Activated T-helper 1 cell treated with Interleukin-2 at 50 U/mL for 16 hours (primary cell): ENCODE measurements around the gene SSR3.
"Not testable (repeated sequence)": the region's sequence is repeated elsewhere in the genome, so short reads cannot be mapped to it uniquely, and the experiment has no call there.

Experiments used
- DNase-seq: peaks from one replicate; pipeline ENCODE4 v3.0.0-alpha.2; 2020; ENCODE audit warnings: low read depth

Gene SSR3

DNA sequence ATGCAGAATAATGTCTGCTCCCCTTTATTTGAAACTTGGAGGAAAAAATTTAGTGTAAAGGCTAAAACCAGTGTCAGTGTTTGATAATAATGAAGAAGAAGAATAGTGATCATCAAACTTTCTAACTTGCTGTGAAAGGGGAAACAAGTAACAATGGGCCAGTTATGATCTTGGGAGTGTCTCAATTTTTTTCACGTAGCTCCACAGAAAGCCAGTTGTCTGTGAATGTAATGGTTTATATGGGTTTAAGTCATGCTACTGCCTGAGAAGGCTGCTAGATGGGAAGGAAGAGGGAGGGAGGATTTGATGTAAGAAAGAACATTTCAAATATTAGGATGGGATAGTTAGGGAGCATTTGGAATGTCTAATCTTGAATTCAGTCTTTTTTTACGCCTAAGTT is 21.1 kb upstream of the SSR3 start:
- DNase-seq: no peak

- no peak for DNase-seq
These were observed 20.7 kb upstream of the SSR3 start for GRCh38 chr3:156575641-156576040.

DNA sequence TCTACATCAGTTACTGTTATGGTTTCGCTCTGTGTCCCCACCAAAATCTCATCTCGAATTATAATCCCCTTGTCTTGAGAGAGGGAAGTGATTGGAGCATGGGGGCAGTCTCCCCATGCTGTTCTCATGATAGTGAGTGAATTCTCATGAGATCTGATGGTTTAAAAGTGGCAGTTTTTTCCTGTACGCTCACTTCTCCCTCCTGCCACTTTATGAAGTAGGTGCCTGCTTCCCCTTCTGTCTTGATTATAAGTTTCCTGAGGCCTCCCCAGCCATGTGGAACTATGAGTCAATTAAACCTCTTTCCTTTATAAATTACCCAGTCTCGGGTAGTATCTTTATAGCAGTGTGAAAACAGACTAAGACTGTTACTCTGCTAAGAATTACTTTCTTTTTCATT is 15.0 kb upstream of the SSR3 start:
- DNase-seq: not testable (repeated sequence)

- DNase-seq: not testable (repeated sequence)
These were observed 14.1 kb upstream of the SSR3 start for GRCh38 chr3:156569016-156569415.

DNA sequence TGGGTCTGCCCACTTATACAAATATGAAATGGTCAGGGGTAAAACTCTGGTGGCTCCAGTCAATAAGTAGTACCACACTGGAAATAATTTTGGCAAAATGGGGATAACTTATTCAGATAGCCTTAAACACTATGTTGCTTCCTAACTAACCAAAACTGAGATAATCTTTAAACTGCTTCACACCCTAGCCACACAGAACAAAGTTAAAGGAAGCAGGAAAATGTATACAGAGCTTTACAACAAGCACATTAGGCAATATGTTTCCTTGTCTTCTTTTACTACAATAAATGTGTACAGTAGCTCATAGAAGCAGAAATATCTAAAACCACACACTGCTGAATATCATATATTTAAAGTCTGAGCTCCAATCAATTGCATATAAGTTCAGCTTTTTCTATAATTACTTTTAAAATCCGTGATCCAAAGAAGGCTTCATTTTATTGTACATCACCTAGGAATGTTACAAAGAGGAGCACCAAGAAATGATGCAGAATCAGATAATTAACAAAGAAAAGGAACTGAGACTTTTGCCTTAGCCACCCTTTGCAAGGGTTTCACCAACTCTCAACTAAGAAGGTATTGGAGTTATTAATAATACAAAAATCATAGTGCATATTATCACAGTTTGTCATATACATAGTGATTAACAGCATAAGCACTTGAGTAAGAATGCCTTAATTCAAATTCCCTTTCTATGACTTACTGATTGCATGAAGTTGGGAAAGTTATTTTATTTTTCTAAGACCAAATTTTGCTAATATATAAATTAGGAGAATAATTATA is 9.2 kb upstream of the SSR3 start:
- no peak for DNase-seq

DNA sequence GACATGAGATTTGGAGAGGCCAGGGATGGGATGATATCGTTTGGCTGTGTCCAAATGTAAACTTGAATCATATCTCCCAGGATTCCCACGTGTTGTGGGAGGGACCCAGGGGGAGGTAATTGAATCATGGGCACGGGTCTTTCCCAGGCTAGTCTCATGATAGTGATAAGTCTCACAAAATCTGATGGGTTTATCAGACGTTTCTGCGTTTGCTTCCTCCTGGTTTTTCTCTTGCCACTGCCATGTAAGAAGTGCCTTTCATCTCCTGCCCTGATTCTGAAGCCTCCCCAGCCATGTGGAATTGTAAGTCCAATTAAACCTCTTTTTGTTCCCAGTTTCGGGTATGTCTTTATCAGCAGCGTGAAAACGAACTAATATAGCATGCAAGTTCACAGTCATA is 7.6 kb upstream of the SSR3 start:
- not testable (repeated sequence) for DNase-seq

GRCh38 chr3:156561533-156561932 is 6.6 kb upstream of the SSR3 start:
- no peak for DNase-seq

GRCh38 chr3:156559321-156559720 is 4.4 kb upstream of the SSR3 start:
- DNase-seq: no peak

- DNase-seq: no peak
These were observed 3.5 kb upstream of the SSR3 start for GRCh38 chr3:156558389-156558788.

- no peak for DNase-seq
These were observed 439 bp downstream of the SSR3 start for GRCh38 chr3:156554515-156554841.

DNA sequence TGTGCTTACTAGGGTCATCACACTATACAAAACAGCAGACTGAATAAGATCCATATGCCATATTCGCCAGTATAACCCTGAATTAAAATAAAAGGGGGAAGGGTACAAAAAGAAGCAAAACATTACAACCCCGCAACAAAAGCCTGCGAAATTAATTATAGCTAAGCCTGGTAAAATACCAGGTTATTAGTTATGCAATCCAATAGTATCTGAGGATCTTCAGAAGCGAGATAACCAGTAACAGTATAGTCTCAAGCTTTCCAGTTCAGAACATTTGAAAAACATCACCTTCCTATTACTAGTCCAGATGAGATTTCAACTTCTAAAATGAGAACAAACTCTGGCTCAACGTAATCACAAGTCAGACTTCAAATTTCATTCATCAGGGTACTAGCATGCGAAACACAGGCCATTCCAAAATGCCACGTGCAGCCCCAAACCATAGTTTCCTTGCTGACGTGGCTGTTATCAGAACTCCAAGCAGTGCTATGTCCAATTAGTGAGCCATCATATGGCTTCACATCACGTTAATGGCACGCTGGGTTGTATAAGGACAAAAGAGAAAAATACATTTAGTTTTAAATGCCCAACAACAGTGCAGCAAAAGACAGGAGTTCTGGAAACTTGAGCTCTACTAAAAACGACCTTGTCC is 1.1 kb downstream of the SSR3 start:
- DNase-seq: no peak

DNA sequence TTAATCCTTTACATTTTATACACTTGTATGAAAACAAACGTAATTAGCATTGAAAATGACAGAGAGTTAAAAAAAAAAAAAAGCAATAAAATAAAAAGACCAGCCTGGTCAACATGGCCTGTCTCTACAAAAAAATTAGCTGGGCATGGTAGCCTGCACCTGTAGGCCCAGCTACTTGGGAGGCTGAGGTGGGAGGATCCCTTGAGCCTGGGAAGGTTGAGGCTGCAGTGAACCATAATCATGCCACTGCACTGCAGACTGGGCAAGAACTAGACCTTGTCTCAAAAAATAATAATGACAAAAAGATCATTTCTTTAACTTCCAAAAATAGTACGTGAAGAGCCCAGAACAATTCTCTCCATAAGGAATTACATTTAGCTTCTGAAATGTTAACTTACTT is 1.9 kb downstream of the SSR3 start:
- DNase-seq: no peak

GRCh38 chr3:156551746-156552145 is 3.2 kb downstream of the SSR3 start:
- no peak for DNase-seq

DNA sequence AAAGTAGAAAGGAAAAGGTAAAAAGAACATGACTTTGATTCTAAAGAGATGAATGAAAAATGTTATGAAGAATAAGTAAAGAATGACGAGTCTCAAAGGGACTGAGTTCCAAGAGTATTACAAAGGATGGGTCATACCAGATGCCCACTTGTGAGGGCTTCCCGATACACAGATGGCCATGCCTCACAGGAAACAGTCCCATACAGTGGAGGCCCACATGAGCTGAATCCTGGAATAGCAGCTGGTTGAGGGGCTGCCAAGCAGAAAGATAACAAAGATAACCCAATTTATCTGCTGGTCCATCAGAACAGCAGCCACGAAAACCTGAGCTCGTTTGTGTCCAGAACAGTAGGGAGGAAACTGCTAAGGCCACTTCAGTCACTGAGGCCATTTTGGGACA is 3.7 kb downstream of the SSR3 start:
- DNase-seq: no peak

- no peak for DNase-seq
These were observed 6.0 kb downstream of the SSR3 start for GRCh38 chr3:156548902-156549301.

DNA sequence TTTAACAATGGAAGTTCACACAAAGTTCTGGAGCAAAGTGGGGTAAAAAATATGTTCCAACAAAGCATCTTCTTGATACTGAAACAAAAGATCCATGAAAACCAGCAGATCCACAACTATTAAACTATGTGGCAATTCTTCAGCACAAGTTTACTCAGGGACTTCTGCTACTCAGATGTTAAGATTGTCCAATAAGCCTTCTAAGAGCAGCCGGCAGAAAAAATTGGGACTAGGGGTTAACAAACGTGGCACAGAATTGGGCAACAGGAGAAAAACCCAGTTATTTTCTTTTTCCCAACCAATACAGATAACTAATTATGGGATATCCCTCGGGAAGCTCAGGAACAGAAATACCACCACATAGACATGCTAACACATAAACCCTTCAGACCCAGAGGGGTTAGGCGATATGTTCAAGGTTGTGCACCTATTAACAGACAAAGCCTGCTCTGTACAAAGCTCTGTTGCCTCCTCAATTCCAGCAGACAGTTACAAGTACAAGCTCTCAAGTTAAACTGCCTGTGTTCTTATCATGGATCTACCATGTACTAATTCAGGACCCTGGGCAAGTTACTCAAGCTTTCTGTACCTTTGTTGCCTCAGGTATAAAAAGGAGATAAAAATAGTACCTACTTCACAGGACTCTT is 6.8 kb downstream of the SSR3 start:
- DNase-seq: no peak

DNA sequence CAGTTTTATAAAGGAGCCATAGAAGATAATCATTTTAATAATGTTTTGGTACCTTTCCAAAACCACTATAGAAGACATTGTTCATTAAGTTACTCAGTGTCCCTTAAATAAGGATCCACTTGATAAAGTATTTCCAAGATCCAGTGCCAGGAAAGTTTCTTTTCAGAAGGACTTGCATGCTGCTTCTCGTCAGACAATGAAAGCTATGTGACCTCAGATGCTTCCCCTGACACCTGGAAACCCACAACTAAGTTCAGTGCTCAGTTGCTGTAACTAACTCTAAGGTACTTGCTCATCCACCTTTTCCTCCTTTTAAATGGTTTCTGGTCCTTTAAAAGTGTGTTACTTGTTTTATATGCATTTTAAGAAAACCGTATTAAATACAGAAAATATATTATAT is 7.3 kb downstream of the SSR3 start:
- no peak for DNase-seq

GRCh38 chr3:156543043-156543555 is 11.8 kb downstream of the SSR3 start:
- DNase-seq: no peak

DNA sequence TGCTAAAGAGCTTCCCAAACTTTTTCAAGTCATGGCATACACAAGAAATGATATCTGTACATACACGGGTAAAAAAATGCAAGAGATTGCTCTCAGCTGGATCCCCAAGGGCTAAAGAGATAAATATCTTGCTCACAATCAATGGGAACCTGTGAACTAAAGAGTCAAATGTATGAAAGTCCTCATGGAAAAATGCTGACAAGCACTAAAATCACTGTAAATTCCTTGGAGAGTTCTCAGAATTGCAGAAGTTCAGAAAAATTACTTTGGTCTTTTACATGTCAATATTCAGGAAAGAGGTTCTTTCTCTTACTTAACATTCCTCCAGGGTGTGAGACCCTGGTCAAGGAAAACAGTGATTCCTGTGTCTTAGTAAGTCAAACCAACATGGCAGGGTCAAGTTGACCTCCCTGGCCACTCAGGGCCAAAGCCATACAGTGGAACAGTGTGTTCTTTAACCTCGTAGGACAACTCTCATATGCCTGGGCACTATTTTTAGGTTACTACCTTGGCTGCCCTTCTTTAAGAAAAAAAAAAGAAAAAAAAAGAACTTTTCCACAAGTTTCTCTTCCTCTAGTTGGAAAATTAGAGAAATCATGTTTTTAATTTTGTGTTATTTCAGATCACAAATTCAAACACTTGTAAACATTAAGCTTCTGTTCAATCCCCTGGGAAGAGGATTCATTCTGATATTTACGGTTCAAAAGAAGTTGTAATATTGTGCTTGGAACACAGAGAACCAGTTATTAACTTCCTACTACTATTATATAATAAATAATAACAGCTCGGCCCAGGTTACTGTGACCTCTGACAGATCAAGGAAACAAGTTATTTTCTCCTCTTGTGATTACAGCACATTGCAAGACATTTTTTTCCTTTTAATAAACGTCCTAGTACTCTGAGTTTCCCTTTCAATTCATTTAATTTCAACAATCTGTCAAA is 12.5 kb downstream of the SSR3 start:
- DNase-seq: no peak

GRCh38 chr3:156539802-156540201 is 15.1 kb downstream of the SSR3 start:
- DNase-seq: no peak

DNA sequence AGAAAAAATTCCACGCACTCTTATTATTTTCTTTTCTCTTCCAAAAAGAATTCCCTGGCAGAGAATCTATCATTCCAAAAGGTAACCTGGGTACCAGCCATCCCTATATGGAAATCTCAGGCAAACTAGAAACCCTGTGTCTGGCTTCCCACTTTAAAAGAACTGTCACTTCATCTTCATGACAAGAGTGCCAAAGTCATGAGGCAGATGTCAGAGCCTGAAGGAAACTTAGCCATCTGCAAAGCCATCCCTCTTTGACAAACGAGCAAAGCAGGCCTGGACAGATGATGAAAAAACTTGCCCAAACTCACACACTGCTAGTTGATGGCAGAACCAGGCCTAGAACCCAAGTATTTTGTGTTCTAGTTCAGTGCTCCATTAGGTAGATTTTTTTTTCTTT is 15.9 kb downstream of the SSR3 start:
- no peak for DNase-seq
